ENCODE measurements around the gene MYO18A.
A peak's percentile ranks its signal among the peaks of the same experiment; 100 is the strongest.

MYO18A gene

GRCh38 chr17:29194669-29195068 lies 14.5 kb upstream of the MYO18A start:
- DNase-seq (ENCODE audit: low read depth): no peak
- no peak overlapping the region for H3K4me3 ChIP-seq (replicated peaks; ENCODE audit: low read depth, low read length)
- no peak for TF ChIP-seq CTCF (IDR thresholded peaks at IDR 0.05; ENCODE audit: low read length, missing control alignments)

- no peak for DNase-seq (ENCODE audit: low read depth)
- no peak overlapping the region for H3K4me3 ChIP-seq (replicated peaks; ENCODE audit: low read depth, low read length)
- TF ChIP-seq CTCF (IDR thresholded peaks at IDR 0.05; ENCODE audit: low read length, missing control alignments): no peak
These were observed 12.9 kb upstream of the MYO18A start for GRCh38 chr17:29193146-29193545.

DNA sequence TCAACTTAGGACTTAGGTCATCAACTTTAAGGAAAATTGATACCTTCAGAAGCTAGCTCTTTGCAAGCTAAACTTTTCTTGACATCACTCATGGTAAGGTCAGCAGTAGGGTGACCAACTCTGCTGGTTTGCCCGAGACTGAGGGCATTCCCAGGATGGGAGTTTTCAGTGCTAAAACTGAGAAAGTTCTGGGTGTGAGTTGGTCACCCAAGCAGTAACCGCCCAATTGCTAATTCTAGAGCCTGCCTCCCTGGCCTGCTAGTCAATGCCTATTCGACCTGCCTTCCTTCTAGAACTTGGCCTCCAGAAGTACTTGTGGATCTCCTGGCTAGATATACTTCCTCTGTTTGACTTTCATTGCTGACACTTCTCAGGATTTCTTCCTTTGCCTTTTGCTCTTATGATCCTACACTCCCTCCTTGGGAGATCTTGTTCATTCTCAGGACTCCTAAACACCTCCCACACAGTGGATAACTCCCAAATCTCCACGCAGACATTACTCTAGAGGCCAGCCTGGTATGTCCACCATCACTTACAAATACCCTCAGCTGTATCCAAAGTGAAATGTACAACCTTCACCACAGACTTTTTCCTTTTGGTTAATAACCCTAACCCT lies 10.5 kb upstream of the MYO18A start:
- TF ChIP-seq CTCF (IDR thresholded peaks at IDR 0.05; ENCODE audit: low read length, missing control alignments): no peak
- H3K4me3 ChIP-seq (replicated peaks; ENCODE audit: low read depth, low read length): no peak overlapping the region
- no peak for DNase-seq (ENCODE audit: low read depth)

- TF ChIP-seq CTCF (IDR thresholded peaks at IDR 0.05; ENCODE audit: low read length, missing control alignments): no peak
- no peak for DNase-seq (ENCODE audit: low read depth)
- no peak overlapping the region for H3K4me3 ChIP-seq (replicated peaks; ENCODE audit: low read depth, low read length)
These were observed 9.8 kb upstream of the MYO18A start for GRCh38 chr17:29190039-29190438.

DNA sequence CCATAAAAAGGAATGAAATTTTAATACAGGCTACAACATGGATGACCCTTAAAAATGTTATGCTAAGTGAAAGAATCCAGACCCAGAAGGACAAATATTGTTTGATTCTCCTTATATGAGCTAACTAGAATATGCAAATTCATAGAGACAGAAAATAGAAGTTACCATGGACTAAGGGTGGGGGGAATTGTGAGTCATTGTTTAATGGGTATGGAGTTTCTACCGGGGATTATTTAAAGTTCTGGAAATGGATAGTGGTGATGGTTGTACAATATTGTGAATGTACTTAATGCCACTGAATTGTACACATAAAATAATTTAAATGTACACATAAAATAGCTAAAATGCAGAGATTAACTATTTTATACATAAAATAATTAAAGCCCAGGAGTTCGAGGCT lies 9.2 kb upstream of the MYO18A start:
- H3K4me3 ChIP-seq (replicated peaks; ENCODE audit: low read depth, low read length): no peak overlapping the region
- no peak for DNase-seq (ENCODE audit: low read depth)
- no peak for TF ChIP-seq CTCF (IDR thresholded peaks at IDR 0.05; ENCODE audit: low read length, missing control alignments)

- no peak for TF ChIP-seq CTCF (IDR thresholded peaks at IDR 0.05; ENCODE audit: low read length, missing control alignments)
- DNase-seq (ENCODE audit: low read depth): no peak
- no peak overlapping the region for H3K4me3 ChIP-seq (replicated peaks; ENCODE audit: low read depth, low read length)
These were observed 1.0 kb upstream of the MYO18A start for GRCh38 chr17:29181226-29181625.

DNA sequence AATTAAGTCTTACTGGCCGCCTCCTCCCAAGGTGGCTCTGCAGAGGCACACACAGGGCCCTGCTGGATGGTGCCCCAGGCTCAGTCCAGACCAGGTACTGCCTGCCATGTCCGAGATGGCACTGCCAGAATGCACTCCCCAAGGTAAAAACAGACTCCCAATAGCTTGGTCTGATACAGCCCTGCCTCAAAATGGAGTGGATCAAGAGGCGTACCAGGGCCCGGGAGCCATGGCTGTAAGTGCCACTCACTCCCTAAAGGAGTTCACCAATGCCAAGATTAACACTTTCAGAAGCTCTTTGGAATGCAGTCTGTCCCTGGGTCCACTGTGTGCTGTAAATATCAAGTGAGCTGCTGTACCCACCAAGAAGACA lies 576 bp upstream of the MYO18A start:
- DNase-seq (ENCODE audit: low read depth): no peak
- H3K4me3 ChIP-seq (replicated peaks; ENCODE audit: low read depth, low read length): peak overlapping the region; percentile 61
- TF ChIP-seq CTCF (IDR thresholded peaks at IDR 0.05; ENCODE audit: low read length, missing control alignments): no peak
